ENCODE data around the gene PPP6C.

DNA sequence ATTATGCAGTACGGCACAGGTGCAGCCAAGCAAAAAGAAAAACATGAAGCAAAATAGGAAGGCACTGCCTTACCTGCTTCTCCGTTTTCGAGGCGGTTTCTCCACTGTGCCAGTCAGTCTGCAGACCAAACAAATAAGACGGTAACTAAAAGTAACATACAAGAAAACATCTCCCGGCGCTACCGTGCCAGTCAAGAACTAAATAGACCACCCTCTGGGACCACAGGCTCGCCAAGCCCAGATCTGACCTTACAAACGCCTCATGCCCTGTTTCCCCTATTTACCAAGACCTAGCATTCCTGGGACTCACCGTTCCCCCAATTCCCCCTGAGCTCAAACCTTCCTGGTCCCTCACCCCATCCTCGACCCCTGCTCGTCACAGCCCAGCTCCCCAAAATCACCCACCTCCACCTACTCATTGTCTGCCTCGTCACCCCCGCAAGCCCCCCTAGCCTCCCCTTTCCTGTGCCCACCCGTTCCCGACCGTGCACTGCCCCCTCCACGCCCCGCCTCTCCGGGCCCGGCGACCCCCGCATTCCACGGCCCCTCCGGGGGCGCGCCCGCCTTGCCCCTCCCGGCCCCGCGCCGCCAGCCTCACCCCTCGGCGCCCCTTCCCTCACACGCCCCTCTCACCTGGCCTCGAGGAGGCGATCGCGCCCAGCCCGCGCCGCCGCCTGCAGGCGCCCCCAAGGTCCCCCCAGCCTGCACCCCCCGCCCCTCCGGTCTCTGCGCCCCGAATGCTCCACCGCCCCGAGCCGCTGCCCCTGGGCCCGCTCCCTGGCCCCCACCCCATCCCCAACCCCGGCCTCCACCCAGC is 46.8 kb downstream of the PPP6C start:
- TF ChIP-seq ZSCAN20 (CRISPR knock-in tag; IDR thresholded peaks at IDR 0.05; ENCODE audit: borderline replicate concordance): no peak
- no peak for TF ChIP-seq ZNF33B (CRISPR knock-in tag; IDR thresholded peaks at IDR 0.05)
- TF ChIP-seq TRIM24 (CRISPR knock-in tag; IDR thresholded peaks at IDR 0.05): no peak
